PC-3 (cell line): ENCODE data around the gene METTL8.

Source experiments
- CTCF ChIP-seq: fragments of 300-600 bp; sonication (generic); conservative IDR thresholded peaks from 2 replicates; pipeline ENCODE4 v1.5.1; 2017; ENCODE audit warnings: antibody characterized with exemption, low read depth, mild to moderate bottlenecking, low read length
- EZH2 ChIP-seq: fragments of 300-600 bp; sonication (generic); IDR thresholded peaks from one replicate; pipeline ENCODE4 v1.6.1; 2017; ENCODE audit warnings: antibody characterized with exemption, mild to moderate bottlenecking, low read length; ENCODE audit not compliant: unreplicated experiment
- EZH2phosphoT487 ChIP-seq: fragments of 300-600 bp; sonication (generic); IDR thresholded peaks from 2 replicates; pipeline ENCODE4 v1.6.1; 2018; ENCODE audit warnings: mild to moderate bottlenecking, antibody characterized with exemption, low read length, borderline replicate concordance

- TF ChIP-seq CTCF (no peak), EZH2 (no peak), EZH2phosphoT487 (no peak)
These were observed 143.8 kb downstream of the METTL8 start for GRCh38 chr2:171289991-171290390.
